ENCODE results near the gene SETD3. TPM values are rescaled to one million over a fixed set of nuclear protein-coding genes. Genes with fewer than 3 reads are reported as not detected.

SETD3 gene
- 10 to 100 TPM; 63.8 to 66.3 TPM for total RNA-seq

GRCh38 chr14:99479906-99480869, at the start of gene SETD3:
TSS of gene SETD3 (minus strand) at chr14:99480859. CDS start at chr14:99465805, 15,054 bp downstream.
- Mint-ChIP-seq H3K9me3 (no peaks in the 10 kb centered on the region), H3K4me1 (peaks cover 46% of the 10 kb centered on the region), H3K27me3 (no peaks in the 10 kb centered on the region), H3K27ac (peak within 1 kb of the TSS; percentile 94), H3K36me3 (ENCODE audit: low read depth) (peaks cover 10% of the 10 kb centered on the region), H3K4me3 (peak within 1 kb of the TSS; percentile 97)
- POLR2A ChIA-PET = interaction anchor here (0.7 to 2.6 kb wide), 19 partner anchors 9 to 204 kb away, joined by 3 to 20 read pairs (median 4); partner anchors contain the start of genes CCDC85C and CYP46A1
- CTCF ChIA-PET = interaction anchor here (0.6 to 3.4 kb wide), 8 partner anchors 9 to 91 kb away, joined by 3 to 16 read pairs (median 4); no protein-coding TSS in a partner anchor
- peak; percentile 40 for DNase-seq

- H3K27me3 Mint-ChIP-seq = no peaks in the 10 kb centered on the region
- H3K27ac Mint-ChIP-seq = no peak overlapping the region
- ChIA-PET CTCF (no interaction called here), POLR2A (no interaction called here)
- no peaks in the 10 kb centered on the region for H3K36me3 Mint-ChIP-seq (ENCODE audit: low read depth)
- no peak overlapping the region for H3K4me3 Mint-ChIP-seq
- DNase-seq = no peak
- peaks cover 8% of the 10 kb centered on the region for H3K4me1 Mint-ChIP-seq
- H3K9me3 Mint-ChIP-seq = no peaks in the 10 kb centered on the region
Observed at GRCh38 chr14:99529899-99530298, 49.2 kb upstream of the SETD3 start.

GRCh38 chr14:99527427-99528076, 46.9 kb upstream of the SETD3 start:
- Mint-ChIP-seq H3K36me3 (ENCODE audit: low read depth) (no peaks in the 10 kb centered on the region), H3K27me3 (no peaks in the 10 kb centered on the region), H3K9me3 (no peaks in the 10 kb centered on the region), H3K4me3 (no peak overlapping the region), H3K4me1 (peaks cover 10% of the 10 kb centered on the region), H3K27ac (no peak overlapping the region)
- POLR2A ChIA-PET = interaction anchor here (0.8 kb wide), 1 partner anchor 15 kb away, joined by 3 read pairs; no protein-coding TSS in a partner anchor
- DNase-seq = no peak
- CTCF ChIA-PET = no interaction called here

GRCh38 chr14:99527026-99527425, 46.4 kb upstream of the SETD3 start:
- H3K4me3 Mint-ChIP-seq = no peak overlapping the region
- H3K27me3 Mint-ChIP-seq = no peaks in the 10 kb centered on the region
- POLR2A ChIA-PET = interaction anchor here (0.8 kb wide), 1 partner anchor 16 kb away, joined by 3 read pairs; no protein-coding TSS in a partner anchor
- DNase-seq = no peak
- H3K36me3 Mint-ChIP-seq (ENCODE audit: low read depth) = no peaks in the 10 kb centered on the region
- CTCF ChIA-PET = no interaction called here
- H3K27ac Mint-ChIP-seq = no peak overlapping the region
- no peaks in the 10 kb centered on the region for H3K9me3 Mint-ChIP-seq
- H3K4me1 Mint-ChIP-seq = peaks cover 10% of the 10 kb centered on the region

GRCh38 chr14:99525699-99526080, 45.0 kb upstream of the SETD3 start:
- Mint-ChIP-seq H3K4me3 (no peak overlapping the region), H3K4me1 (peaks cover 10% of the 10 kb centered on the region), H3K36me3 (ENCODE audit: low read depth) (no peaks in the 10 kb centered on the region), H3K27me3 (no peaks in the 10 kb centered on the region), H3K27ac (peak overlapping the region; percentile 89), H3K9me3 (no peaks in the 10 kb centered on the region)
- ChIA-PET POLR2A (interaction anchor here (1.0 kb wide), 1 partner anchor 69 kb away, joined by 4 read pairs; no protein-coding TSS in a partner anchor), CTCF (interaction anchor here (1.0 to 1.5 kb wide), 2 partner anchors 13 to 103 kb away, joined by 6 to 7 read pairs; no protein-coding TSS in a partner anchor)
- no peak for DNase-seq

GRCh38 chr14:99524804-99525698, 44.4 kb upstream of the SETD3 start:
- POLR2A ChIA-PET = interaction anchor here (1.0 to 1.7 kb wide), 2 partner anchors 70 to 79 kb away, joined by 4 to 10 read pairs; partner anchors contain the start of gene CCDC85C
- Mint-ChIP-seq H3K27ac (peak overlapping the region; percentile 89), H3K4me1 (peaks cover 10% of the 10 kb centered on the region), H3K27me3 (no peaks in the 10 kb centered on the region), H3K36me3 (ENCODE audit: low read depth) (no peaks in the 10 kb centered on the region), H3K9me3 (no peaks in the 10 kb centered on the region), H3K4me3 (no peak overlapping the region)
- DNase-seq = peak; percentile 44
- CTCF ChIA-PET = interaction anchor here (1.0 to 1.5 kb wide), 2 partner anchors 12 to 103 kb away, joined by 6 to 7 read pairs; no protein-coding TSS in a partner anchor

GRCh38 chr14:99524091-99524661, 43.5 kb upstream of the SETD3 start:
- Mint-ChIP-seq H3K4me1 (peaks cover 10% of the 10 kb centered on the region), H3K36me3 (ENCODE audit: low read depth) (no peaks in the 10 kb centered on the region), H3K27ac (no peak overlapping the region), H3K4me3 (no peak overlapping the region), H3K27me3 (no peaks in the 10 kb centered on the region), H3K9me3 (no peaks in the 10 kb centered on the region)
- DNase-seq = no peak
- ChIA-PET CTCF (interaction anchor here (0.5 kb wide), 1 partner anchor 168 kb away, joined by 3 read pairs; no protein-coding TSS in a partner anchor), POLR2A (interaction anchor here (1.7 kb wide), 1 partner anchor 80 kb away, joined by 10 read pairs; the partner anchor contains the start of gene CCDC85C)

GRCh38 chr14:99523704-99524055, 43.0 kb upstream of the SETD3 start:
- H3K9me3 Mint-ChIP-seq = no peaks in the 10 kb centered on the region
- POLR2A ChIA-PET = interaction anchor here (1.7 kb wide), 1 partner anchor 80 kb away, joined by 10 read pairs; the partner anchor contains the start of gene CCDC85C
- H3K4me3 Mint-ChIP-seq = no peak overlapping the region
- peaks cover 10% of the 10 kb centered on the region for H3K4me1 Mint-ChIP-seq
- CTCF ChIA-PET = interaction anchor here (0.5 to 1.0 kb wide), 2 partner anchors 105 to 169 kb away, joined by 3 read pairs; no protein-coding TSS in a partner anchor
- no peaks in the 10 kb centered on the region for H3K36me3 Mint-ChIP-seq (ENCODE audit: low read depth)
- DNase-seq = no peak
- no peak overlapping the region for H3K27ac Mint-ChIP-seq
- no peaks in the 10 kb centered on the region for H3K27me3 Mint-ChIP-seq

- peaks cover 10% of the 10 kb centered on the region for H3K4me1 Mint-ChIP-seq
- no peak overlapping the region for H3K27ac Mint-ChIP-seq
- no peaks in the 10 kb centered on the region for H3K36me3 Mint-ChIP-seq (ENCODE audit: low read depth)
- H3K27me3 Mint-ChIP-seq = no peaks in the 10 kb centered on the region
- no peak overlapping the region for H3K4me3 Mint-ChIP-seq
- POLR2A ChIA-PET = no interaction called here
- DNase-seq = no peak
- H3K9me3 Mint-ChIP-seq = no peaks in the 10 kb centered on the region
- CTCF ChIA-PET = interaction anchor here (1.0 kb wide), 1 partner anchor 105 kb away, joined by 3 read pairs; no protein-coding TSS in a partner anchor
Observed at GRCh38 chr14:99522934-99523703, 42.5 kb upstream of the SETD3 start.

- CTCF ChIA-PET = interaction anchor here (1.0 kb wide), 1 partner anchor 106 kb away, joined by 3 read pairs; no protein-coding TSS in a partner anchor
- H3K36me3 Mint-ChIP-seq (ENCODE audit: low read depth) = no peaks in the 10 kb centered on the region
- no peak overlapping the region for H3K4me3 Mint-ChIP-seq
Observed at GRCh38 chr14:99522457-99522891, 41.8 kb upstream of the SETD3 start.

GRCh38 chr14:99522025-99522401, 41.4 kb upstream of the SETD3 start:
- no peak for DNase-seq
- Mint-ChIP-seq H3K27me3 (no peaks in the 10 kb centered on the region), H3K27ac (no peak overlapping the region), H3K4me1 (peaks cover 10% of the 10 kb centered on the region), H3K36me3 (ENCODE audit: low read depth) (no peaks in the 10 kb centered on the region), H3K9me3 (no peaks in the 10 kb centered on the region), H3K4me3 (no peak overlapping the region)
- POLR2A ChIA-PET = no interaction called here
- CTCF ChIA-PET = no interaction called here

More at GRCh38 chr14:99522457-99522891, 41.8 kb upstream of the SETD3 start:
- POLR2A ChIA-PET = no interaction called here
- H3K27me3 Mint-ChIP-seq = no peaks in the 10 kb centered on the region
- H3K9me3 Mint-ChIP-seq = no peaks in the 10 kb centered on the region
- no peak for DNase-seq
- peaks cover 10% of the 10 kb centered on the region for H3K4me1 Mint-ChIP-seq
- no peak overlapping the region for H3K27ac Mint-ChIP-seq
